Stimulated activated CD4-positive, alpha-beta T cell treated with anti-CD3 and anti-CD28 coated beads, TNF-alpha, amount 100 ng/mL, for 24 hours (primary cell): Measurements from ENCODE around the gene CHCHD6.

Source experiments
- DNase-seq, 3 experiments: peaks; one replicate each; pipeline ENCODE4 v3.0.0-alpha.2; 2020; ENCODE audit warnings: low read depth in 3 of 3

The CHCHD6 gene

GRCh38 chr3:126859415-126860246 lies 155.6 kb downstream of the CHCHD6 start:
- DNase-seq, result no peak

GRCh38 chr3:126865736-126866135 lies 161.7 kb downstream of the CHCHD6 start:
- DNase-seq, result no peak

- no peak for DNase-seq
Measured at GRCh38 chr3:126866175-126866759, 162.2 kb downstream of the CHCHD6 start.

GRCh38 chr3:126867190-126867862 lies 163.3 kb downstream of the CHCHD6 start:
- no peak for DNase-seq

GRCh38 chr3:126867863-126868200 lies 163.8 kb downstream of the CHCHD6 start:
- no peak for DNase-seq

GRCh38 chr3:126870608-126871210 lies 166.7 kb downstream of the CHCHD6 start:
- DNase-seq, result no peak

GRCh38 chr3:126872701-126873342 lies 168.8 kb downstream of the CHCHD6 start:
- no peak for DNase-seq

GRCh38 chr3:126873416-126873815 lies 169.4 kb downstream of the CHCHD6 start:
- no peak for DNase-seq

- DNase-seq, result no peak
Measured at GRCh38 chr3:126878664-126879063, 174.6 kb downstream of the CHCHD6 start.

GRCh38 chr3:126880901-126881300 lies 176.9 kb downstream of the CHCHD6 start:
- DNase-seq, result no peak

- no peak for DNase-seq
Measured at GRCh38 chr3:126881861-126882260, 177.8 kb downstream of the CHCHD6 start.

- no peak for DNase-seq
Measured at GRCh38 chr3:126883241-126883640, 179.2 kb downstream of the CHCHD6 start.

GRCh38 chr3:126885425-126885824 lies 181.4 kb downstream of the CHCHD6 start:
- DNase-seq, result no peak

- no peak for DNase-seq
Measured at GRCh38 chr3:126886217-126886616, 182.2 kb downstream of the CHCHD6 start.

- no peak for DNase-seq
Measured at GRCh38 chr3:126887686-126888085, 183.6 kb downstream of the CHCHD6 start.

GRCh38 chr3:126888186-126888760 lies 184.2 kb downstream of the CHCHD6 start:
- no peak for DNase-seq

- DNase-seq, result no peak
Measured at GRCh38 chr3:126889276-126890201, 185.5 kb downstream of the CHCHD6 start.

GRCh38 chr3:126891141-126891540 lies 187.1 kb downstream of the CHCHD6 start:
- no peak for DNase-seq

GRCh38 chr3:126891791-126892190 lies 187.8 kb downstream of the CHCHD6 start:
- DNase-seq, result no peak

- DNase-seq, result no peak
Measured at GRCh38 chr3:126893651-126894050, 189.6 kb downstream of the CHCHD6 start.

- DNase-seq, result no peak
Measured at GRCh38 chr3:126894475-126894874, 190.4 kb downstream of the CHCHD6 start.
